OCI-M2 (cell line): ENCODE results near the gene COL25A1.

ENCODE experiments used
- DNase-seq: peaks from one replicate; lab custom pipeline; 2025; ENCODE audit not compliant: unreplicated experiment; lab: John Stamatoyannopoulos, UW

Gene COL25A1

GRCh38 chr4:108831886-108832285 is 470.6 kb downstream of the COL25A1 start:
- no peak for DNase-seq

GRCh38 chr4:108831291-108831690 is 471.2 kb downstream of the COL25A1 start:
- no peak for DNase-seq

- no peak for DNase-seq
Observed at GRCh38 chr4:108830509-108831244, 471.8 kb downstream of the COL25A1 start.

GRCh38 chr4:108829966-108830492 is 472.4 kb downstream of the COL25A1 start:
- no peak for DNase-seq

- DNase-seq, result no peak
Observed at GRCh38 chr4:108828620-108829019, 473.8 kb downstream of the COL25A1 start.

GRCh38 chr4:108825737-108826136 is 476.7 kb downstream of the COL25A1 start:
- DNase-seq, result no peak

GRCh38 chr4:108821351-108821930 is 481.0 kb downstream of the COL25A1 start:
- no peak for DNase-seq

GRCh38 chr4:108820492-108821350 is 481.7 kb downstream of the COL25A1 start:
- no peak for DNase-seq

- DNase-seq, result no peak
Observed at GRCh38 chr4:108814326-108814725, 488.1 kb downstream of the COL25A1 start.

GRCh38 chr4:108813261-108813660 is 489.2 kb downstream of the COL25A1 start:
- DNase-seq, result no peak

- no peak for DNase-seq
Observed at GRCh38 chr4:108811486-108811885, 491.0 kb downstream of the COL25A1 start.

GRCh38 chr4:108810087-108810486 is 492.4 kb downstream of the COL25A1 start:
- DNase-seq, result no peak

- DNase-seq, result no peak
Observed at GRCh38 chr4:108804648-108805273, 497.7 kb downstream of the COL25A1 start.

- no peak for DNase-seq
Observed at GRCh38 chr4:108799306-108799705, 503.2 kb downstream of the COL25A1 start.

GRCh38 chr4:108796173-108796572 is 506.3 kb downstream of the COL25A1 start:
- DNase-seq, result no peak

GRCh38 chr4:108795733-108796132 is 506.7 kb downstream of the COL25A1 start:
- no peak for DNase-seq

GRCh38 chr4:108794136-108794535 is 508.3 kb downstream of the COL25A1 start:
- no peak for DNase-seq

GRCh38 chr4:108793415-108793814 is 509.0 kb downstream of the COL25A1 start:
- DNase-seq, result no peak

- DNase-seq, result no peak
Observed at GRCh38 chr4:108788731-108789130, 513.7 kb downstream of the COL25A1 start.

- no peak for DNase-seq
Observed at GRCh38 chr4:108787724-108788123, 514.7 kb downstream of the COL25A1 start.

GRCh38 chr4:108787106-108787505 is 515.4 kb downstream of the COL25A1 start:
- no peak for DNase-seq
